HepG2 (cell line): ENCODE data around the gene ASTN2. TPM values are rescaled to one million over a fixed set of nuclear protein-coding genes. Genes with fewer than 3 reads are reported as not detected.

Experiments used
- ATAC-seq: fragments of 200-7000 bp; cut with Tn5 transposase; 3 replicates; pipeline ENCODE4 v1.9.1; 2020; ENCODE audit warnings: mild to moderate bottlenecking, moderate library complexity
- BruUV-seq: library from RNA; stranded (reverse); fragments of 400-500 nt; replicated peaks from 2 replicates; lab custom pipeline; 2021; lab: Mats Ljungman, UMichigan
- CTCF ChIA-PET: fragments of 300-600 bp; formaldehyde crosslinking; extraction: SDS; loops from one replicate; lab custom pipeline; 2021; ENCODE audit warnings: low total read pairs, inconsistent platforms, low intra/inter-chr PET ratio; lab: Yijun Ruan, JAX
- POLR2A ChIA-PET: fragments of 350-600 bp; sonication (Branson Sonifier 250); formaldehyde crosslinking; loops from one replicate; lab custom pipeline; 2020; ENCODE audit warnings: antibody characterized with exemption, inconsistent platforms; lab: Yijun Ruan, JAX
- DNase-seq: peaks from one replicate; pipeline ENCODE4 v3.0.0-alpha.2; 2015; ENCODE audit warnings: low spot score
- FAIRE-seq: peaks from 3 replicates; lab custom pipeline; 2011; peaks lifted over from hg19 to GRCh38; lab: Jason Lieb, UNC
- H2AFZ ChIP-seq: one replicate; pipeline ENCODE4 v1.6.1; 2011; ENCODE audit warnings: low read length, inconsistent platforms
- H3K27ac ChIP-seq: fragments of 300-600 bp; 3 replicates; pipeline ENCODE4 v1.8.0; 2011; ENCODE audit warnings: mixed run types, mild to moderate bottlenecking, mixed read lengths, low read length, inconsistent platforms; ENCODE audit not compliant: insufficient read depth; ENCODE audit errors: extremely low read length
- H3K27me3 ChIP-seq, 2 experiments: fragments of 200-600 bp in 1 of 2; 2 replicates in 1 of 2; 3 replicates in 1 of 2; pipeline versions ENCODE4 v1.6.0 to v1.8.0; 2011; ENCODE audit warnings: low read length in 2 of 2, mild to moderate bottlenecking in 2 of 2, moderate library complexity in 2 of 2, inconsistent platforms in 1 of 2; ENCODE audit not compliant: insufficient read depth in 2 of 2, control insufficient read depth in 1 of 2
- H3K36me3 ChIP-seq, 2 experiments: fragments of 200-600 bp in 1 of 2; replicated peaks in 1 of 2; 2 replicates in 1 of 2; 3 replicates in 1 of 2; pipeline versions ENCODE4 v1.5.1 to v1.8.0; 2011; ENCODE audit warnings: low read length in 2 of 2, inconsistent platforms in 1 of 2; ENCODE audit not compliant: insufficient read depth in 2 of 2, control insufficient read depth in 1 of 2
- H3K4me1 ChIP-seq: 2 replicates; pipeline ENCODE4 v1.5.1; 2012; ENCODE audit warnings: low read length, inconsistent platforms; ENCODE audit not compliant: insufficient read depth
- H3K4me2 ChIP-seq: 2 replicates; pipeline ENCODE4 v1.6.0; 2011; ENCODE audit warnings: low read depth, low read length, inconsistent platforms
- H3K4me3 ChIP-seq, 3 experiments: fragments of 200-600 bp in 1 of 3; sonication (generic), shearing (Covaris generic) in 1 of 3; replicated peaks in 1 of 3; 2 replicates each; pipeline ENCODE4 v1.5.1; 2011 to 2016; ENCODE audit warnings: low read length in 3 of 3, inconsistent platforms in 2 of 3, low read depth in 2 of 3, mild to moderate bottlenecking in 2 of 3, control low read depth in 1 of 3, mixed read lengths in 1 of 3; ENCODE audit not compliant: insufficient read depth in 1 of 3
- H3K79me2 ChIP-seq: one replicate; pipeline ENCODE4 v1.6.1; 2011; ENCODE audit warnings: low read length, inconsistent platforms; ENCODE audit not compliant: insufficient read depth
- H3K9ac ChIP-seq: 2 replicates; pipeline ENCODE4 v1.6.0; 2011; ENCODE audit warnings: mild to moderate bottlenecking, low read depth, low read length, inconsistent platforms; ENCODE audit not compliant: insufficient read depth
- H3K9me3 ChIP-seq: 2 replicates; pipeline ENCODE4 v1.5.1; 2012; ENCODE audit warnings: mild to moderate bottlenecking, low read length
- H4K20me1 ChIP-seq: 2 replicates; pipeline ENCODE4 v1.6.0; 2011; ENCODE audit warnings: inconsistent platforms, mild to moderate bottlenecking, low read length, moderate library complexity; ENCODE audit not compliant: insufficient read depth
- MLLT10 ChIP-seq: sonication (generic); formaldehyde crosslinking; IDR thresholded peaks from 2 replicates; pipeline ENCODE4 v1.4.0; 2020; ENCODE audit warnings: missing genetic modification reagents
- RBM22 ChIP-seq: fragments of 200-400 bp; formaldehyde crosslinking; optimal IDR thresholded peaks from 2 replicates; pipeline ENCODE3; 2017; ENCODE audit warnings: mild to moderate bottlenecking, low read length, moderate library complexity
- ZBTB10 ChIP-seq: sonication (generic); formaldehyde crosslinking; IDR thresholded peaks from 2 replicates; pipeline ENCODE4 v1.4.0; 2020; ENCODE audit warnings: missing genetic modification reagents, borderline replicate concordance
- ZBTB14 ChIP-seq: sonication (generic); formaldehyde crosslinking; IDR thresholded peaks from 2 replicates; pipeline ENCODE4 v1.4.0; 2020; ENCODE audit warnings: missing genetic modification reagents
- ZNF232 ChIP-seq: sonication (generic); formaldehyde crosslinking; IDR thresholded peaks from 2 replicates; pipeline ENCODE4 v1.4.0; 2020; ENCODE audit warnings: missing genetic modification reagents, borderline replicate concordance
- ZNF326 ChIP-seq: sonication (generic); formaldehyde crosslinking; IDR thresholded peaks from 2 replicates; pipeline ENCODE4 v1.4.0; 2020; ENCODE audit warnings: missing genetic modification reagents, borderline replicate concordance
- ZNF83 ChIP-seq: sonication (generic); formaldehyde crosslinking; IDR thresholded peaks from 2 replicates; pipeline ENCODE4 v1.4.0; 2020; ENCODE audit warnings: missing genetic modification reagents, mild to moderate bottlenecking, borderline replicate concordance
- WGBS: methylation state at CpG from one replicate; pipeline ENCODE4 v1.1.6; 2017; ENCODE audit warnings: low lambda C conversion rate; 5-methylcytosine and 5-hydroxymethylcytosine counted together
- in situ Hi-C: cut with HindIII; loops from 2 replicates; pipeline ENCODE4 v1.10.0; 2017; ENCODE audit warnings: low pct_unique_long_range_greater_than_20kb; ENCODE audit not compliant: extremely low pct_ligation_motif_present
- intact Hi-C: fragments of 100-400 bp; cut with micrococcal nuclease; formaldehyde crosslinking; loops from one replicate; pipeline ENCODE4 v1.10.0; 2022; ENCODE audit not compliant: unreplicated experiment
- polyA plus RNA-seq, 8 experiments: library from polyadenylated mRNA; depleted of rRNA in 3 of 8; stranded (reverse) in 7 of 8; unstranded in 1 of 8; fragments of >200 nt; fragmentation: Illumina TruSeq in 4 of 8; extraction: Trizol in 4 of 8; gene quantifications; 2 replicates each; pipeline versions ENCODE4 v1.2.1 to v1.2.3, GENCODE V29; 2011 to 2016; ENCODE audit warnings: low read depth in 4 of 8, missing spikeins in 1 of 8, mixed read lengths in 1 of 8; ENCODE audit not compliant: insufficient read depth in 1 of 8
- total RNA-seq, 5 experiments: library from RNA; depleted of rRNA; stranded (reverse); fragments of >200 nt; fragmentation: Illumina TruSeq; extraction: Trizol; gene quantifications; 2 replicates each; pipeline ENCODE4 v1.2.3, GENCODE V29; 2016; ENCODE audit warnings: low read depth in 1 of 5
- TF ChIP-seq, protein P1 (sequence below): IDR thresholded peaks from 2 replicates; pipeline ENCODE4 v1.6.1; 2012; ENCODE audit warnings: low read length, improper control_type of control experiment
- TF ChIP-seq, protein P2 (sequence below): sonication (generic); formaldehyde crosslinking; IDR thresholded peaks from 2 replicates; pipeline ENCODE4 v1.4.0; 2020; ENCODE audit warnings: missing genetic modification reagents

Gene ASTN2
- total and polyA plus RNA-seq, 2 of the 13 experiments (the other 11 are each of a cell fraction or from before 2014, with no cell fraction given): 5.2 to 13.5 TPM

- H3K9ac ChIP-seq: no peak overlapping the region
- H3K4me2 ChIP-seq: no peak overlapping the region
- H4K20me1 ChIP-seq: no peaks in the 10 kb centered on the region
- intact Hi-C loops (no loop called here), in situ Hi-C loops (no loop called here)
- POLR2A ChIA-PET: no interaction called here
- no TSS peak for BruUV-seq
- H3K36me3 ChIP-seq: peaks cover 0 to 1% of the 10 kb centered on the region in 2 experiments; a peak in 2 of 5 replicates
- 100% methylated on average over 1 of the region's 1 CpG for WGBS
- H3K4me3 ChIP-seq: no peak overlapping the region
- CTCF ChIA-PET: no interaction called here
- no peaks in the 10 kb centered on the region for H3K79me2 ChIP-seq
- no peak overlapping the region for H3K27ac ChIP-seq
- H3K9me3 ChIP-seq: no peaks in the 10 kb centered on the region
- DNase-seq: no peak
- FAIRE-seq: no peak
- H2AFZ ChIP-seq: no peak overlapping the region
- no peak for ATAC-seq
- TF ChIP-seq ZBTB14: no peak
- H3K27me3 ChIP-seq: no peaks in the 10 kb centered on the region
- no peaks in the 10 kb centered on the region for H3K4me1 ChIP-seq
Measured at GRCh38 chr9:116482740-116483139, 932.1 kb downstream of the ASTN2 start.

GRCh38 chr9:116480700-116481099, 934.2 kb downstream of the ASTN2 start:
- intact Hi-C loops: no loop called here
- BruUV-seq: no TSS peak
- no peaks in the 10 kb centered on the region; a peak in 2 of 5 replicates for H3K36me3 ChIP-seq
- in situ Hi-C loops: no loop called here
- H3K4me2 ChIP-seq: no peak overlapping the region
- ATAC-seq (no peak), DNase-seq (no peak), FAIRE-seq (no peak)
- no peaks in the 10 kb centered on the region for H3K9me3 ChIP-seq
- no peak overlapping the region for H3K27ac ChIP-seq
- no peak overlapping the region for H3K9ac ChIP-seq
- ChIA-PET POLR2A (no interaction called here), CTCF (no interaction called here)
- no peaks in the 10 kb centered on the region for H3K79me2 ChIP-seq
- no peak overlapping the region for H3K4me3 ChIP-seq
- H3K4me1 ChIP-seq: no peaks in the 10 kb centered on the region
- H2AFZ ChIP-seq: no peak overlapping the region
- WGBS: 90% methylated on average over 4 of the region's 4 CpGs
- H4K20me1 ChIP-seq: no peaks in the 10 kb centered on the region
- H3K27me3 ChIP-seq: no peaks in the 10 kb centered on the region
- TF ChIP-seq ZNF232 (CRISPR knock-in tag) (no peak), MLLT10 (CRISPR knock-in tag) (no peak), RBM22 (no peak), ZNF326 (no peak), ZBTB10 (no peak), ZNF83 (CRISPR knock-in tag) (no peak)
- TF ChIP-seq, protein P1, sequence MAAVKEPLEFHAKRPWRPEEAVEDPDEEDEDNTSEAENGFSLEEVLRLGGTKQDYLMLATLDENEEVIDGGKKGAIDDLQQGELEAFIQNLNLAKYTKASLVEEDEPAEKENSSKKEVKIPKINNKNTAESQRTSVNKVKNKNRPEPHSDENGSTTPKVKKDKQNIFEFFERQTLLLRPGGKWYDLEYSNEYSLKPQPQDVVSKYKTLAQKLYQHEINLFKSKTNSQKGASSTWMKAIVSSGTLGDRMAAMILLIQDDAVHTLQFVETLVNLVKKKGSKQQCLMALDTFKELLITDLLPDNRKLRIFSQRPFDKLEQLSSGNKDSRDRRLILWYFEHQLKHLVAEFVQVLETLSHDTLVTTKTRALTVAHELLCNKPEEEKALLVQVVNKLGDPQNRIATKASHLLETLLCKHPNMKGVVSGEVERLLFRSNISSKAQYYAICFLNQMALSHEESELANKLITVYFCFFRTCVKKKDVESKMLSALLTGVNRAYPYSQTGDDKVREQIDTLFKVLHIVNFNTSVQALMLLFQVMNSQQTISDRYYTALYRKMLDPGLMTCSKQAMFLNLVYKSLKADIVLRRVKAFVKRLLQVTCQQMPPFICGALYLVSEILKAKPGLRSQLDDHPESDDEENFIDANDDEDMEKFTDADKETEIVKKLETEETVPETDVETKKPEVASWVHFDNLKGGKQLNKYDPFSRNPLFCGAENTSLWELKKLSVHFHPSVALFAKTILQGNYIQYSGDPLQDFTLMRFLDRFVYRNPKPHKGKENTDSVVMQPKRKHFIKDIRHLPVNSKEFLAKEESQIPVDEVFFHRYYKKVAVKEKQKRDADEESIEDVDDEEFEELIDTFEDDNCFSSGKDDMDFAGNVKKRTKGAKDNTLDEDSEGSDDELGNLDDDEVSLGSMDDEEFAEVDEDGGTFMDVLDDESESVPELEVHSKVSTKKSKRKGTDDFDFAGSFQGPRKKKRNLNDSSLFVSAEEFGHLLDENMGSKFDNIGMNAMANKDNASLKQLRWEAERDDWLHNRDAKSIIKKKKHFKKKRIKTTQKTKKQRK: no peak
- TF ChIP-seq, protein P2, sequence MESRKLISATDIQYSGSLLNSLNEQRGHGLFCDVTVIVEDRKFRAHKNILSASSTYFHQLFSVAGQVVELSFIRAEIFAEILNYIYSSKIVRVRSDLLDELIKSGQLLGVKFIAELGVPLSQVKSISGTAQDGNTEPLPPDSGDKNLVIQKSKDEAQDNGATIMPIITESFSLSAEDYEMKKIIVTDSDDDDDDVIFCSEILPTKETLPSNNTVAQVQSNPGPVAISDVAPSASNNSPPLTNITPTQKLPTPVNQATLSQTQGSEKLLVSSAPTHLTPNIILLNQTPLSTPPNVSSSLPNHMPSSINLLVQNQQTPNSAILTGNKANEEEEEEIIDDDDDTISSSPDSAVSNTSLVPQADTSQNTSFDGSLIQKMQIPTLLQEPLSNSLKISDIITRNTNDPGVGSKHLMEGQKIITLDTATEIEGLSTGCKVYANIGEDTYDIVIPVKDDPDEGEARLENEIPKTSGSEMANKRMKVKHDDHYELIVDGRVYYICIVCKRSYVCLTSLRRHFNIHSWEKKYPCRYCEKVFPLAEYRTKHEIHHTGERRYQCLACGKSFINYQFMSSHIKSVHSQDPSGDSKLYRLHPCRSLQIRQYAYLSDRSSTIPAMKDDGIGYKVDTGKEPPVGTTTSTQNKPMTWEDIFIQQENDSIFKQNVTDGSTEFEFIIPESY (CRISPR knock-in tag): no peak
